Gastrocnemius medialis (tissue), 4 donors: ENCODE measurements around the gene CYTH4. TPM values are rescaled to one million over a fixed set of nuclear protein-coding genes. Genes with fewer than 3 reads are reported as not detected.
A peak's percentile ranks its signal among the peaks of the same experiment; 100 is the strongest.
"Not testable (repeated sequence)": the region's sequence is repeated elsewhere in the genome, so short reads cannot be mapped to it uniquely, and the experiment has no call there.

Source experiments
- ATAC-seq, 2 donors: fragments of 150-250 bp; one replicate each; pipeline ENCODE4 v1.9.1; 2016
- DNase-seq, 2 donors: peaks; one replicate each; pipeline ENCODE4 v3.0.0-alpha.2; 2019
- H3K27ac ChIP-seq, 4 donors: fragments of 200-600 bp; sonication (generic); 1 replicate in 1 of 4; 2 replicates in 3 of 4; pipeline ENCODE4 v1.5.1; 2016 to 2018; ENCODE audit warnings: mild to moderate bottlenecking in 2 of 4, moderate library complexity in 1 of 4
- H3K27me3 ChIP-seq, 3 donors: fragments of 200-600 bp; sonication (generic) in 2 of 3; 1 replicate in 1 of 3; 2 replicates in 2 of 3; pipeline versions ENCODE4 v1.5.1 to v1.6.0; 2016 to 2019; ENCODE audit warnings: mild to moderate bottlenecking in 1 of 3, moderate library complexity in 1 of 3
- H3K36me3 ChIP-seq, 2 donors: fragments of 200-600 bp; sonication (generic) in 1 of 2; one replicate each; pipeline ENCODE4 v1.5.1; 2017 to 2018
- H3K4me1 ChIP-seq, 2 donors: fragments of 200-600 bp; sonication (generic) in 1 of 2; one replicate each; pipeline ENCODE4 v1.5.1; 2016 to 2017; ENCODE audit warnings: mild to moderate bottlenecking in 2 of 2
- H3K4me3 ChIP-seq, 4 donors: fragments of 200-600 bp; sonication (generic) in 3 of 4; 1 replicate in 1 of 4; 2 replicates in 3 of 4; pipeline ENCODE4 v1.5.1; 2016 to 2019; ENCODE audit warnings: mild to moderate bottlenecking in 2 of 4
- H3K9me3 ChIP-seq, 3 donors: fragments of 200-600 bp; sonication (generic) in 2 of 3; 1 replicate in 1 of 3; 2 replicates in 2 of 3; pipeline ENCODE4 v1.5.1; 2016 to 2019
- CTCF ChIP-seq, 5 experiments: fragments of 450-650 bp in 3 of 5; fragments of 200-600 bp in 2 of 5; sonication (generic) in 2 of 5; IDR thresholded peaks in 4 of 5; conservative IDR thresholded peaks in 1 of 5; 1 replicate in 4 of 5; 2 replicates in 1 of 5; pipeline ENCODE4 v1.5.1; 2016 to 2019; ENCODE audit warnings: antibody characterized with exemption in 5 of 5, mild to moderate bottlenecking in 3 of 5, moderate library complexity in 3 of 5
- POLR2A ChIP-seq, 2 donors: fragments of 450-650 bp; IDR thresholded peaks; one replicate each; pipeline ENCODE4 v1.6.1; 2017; ENCODE audit warnings: antibody characterized with exemption in 2 of 2, mild to moderate bottlenecking in 2 of 2, moderate library complexity in 2 of 2
- in situ Hi-C, 4 donors: fragments of 200-750 bp; cut with MboI; loops; one replicate each; pipeline versions ENCODE4 v1.15.0 to v1.8.0; 2017; ENCODE audit warnings: low sequenced_read_pairs in 4 of 4
- intact Hi-C: fragments of 100-400 bp; cut with DNase I; formaldehyde crosslinking; loops from one replicate; pipeline ENCODE4 v1.15.1; 2023; ENCODE audit warnings: low total_unique reads
- total RNA-seq, 4 donors: library from RNA; depleted of rRNA; stranded (reverse); fragments of >200 nt; gene quantifications; one replicate each; pipeline versions ENCODE4 v1.1.0 to v1.2.3, GENCODE V29; 2016

Gene CYTH4
- total RNA-seq = 1 to 10 TPM in 3 of 4 donors, not detected in 1; 1.7 to 2.2 (median 2.0) TPM

GRCh38 chr22:37282385-37282677 lies at the start of gene CYTH4:
Gene CYTH4 (plus strand): TSS chr22:37282508. CDS start chr22:37282570, 62 bp downstream.
- intact Hi-C loops (no loop called here), in situ Hi-C loops (no loop called here)
- DNase-seq = peak in 1 of 2 donors; percentile 26
- no peak within 1 kb of the TSS for H3K27ac ChIP-seq
- H3K27me3 ChIP-seq = peaks cover 30 to 56% (median 50%) of the 10 kb centered on the region in 3 donors
- peak within 1 kb of the TSS in 3 of 4 donors; percentile 3 to 42 (median 4) for H3K4me3 ChIP-seq
- no peak for ATAC-seq
- H3K4me1 ChIP-seq = peaks cover 0 to 4% of the 10 kb centered on the region in 2 donors
- no peak for TF ChIP-seq POLR2A (IDR thresholded peaks at IDR 0.05)
- no peak for TF ChIP-seq CTCF (IDR thresholded peaks at IDR 0.05 in 4 of 5, conservative IDR thresholded peaks at IDR 0.05 in 1 of 5)
- no peaks in the 10 kb centered on the region for H3K9me3 ChIP-seq
- no peaks in the 10 kb centered on the region for H3K36me3 ChIP-seq

- intact Hi-C loops, H3K4me3 ChIP-seq, in situ Hi-C loops, H3K4me1 ChIP-seq, DNase-seq, H3K36me3 ChIP-seq, ATAC-seq, H3K27ac ChIP-seq, H3K9me3 ChIP-seq: not testable (repeated sequence)
- H3K27me3 ChIP-seq = peaks cover 20 to 55% (median 29%) of the 10 kb centered on the region in 3 donors
Observed at GRCh38 chr22:37233371-37233750, 48.9 kb upstream of the CYTH4 start.

- intact Hi-C loops (no loop called here), in situ Hi-C loops (no loop called here)
- H3K36me3 ChIP-seq = no peaks in the 10 kb centered on the region
- H3K4me3 ChIP-seq = no peak overlapping the region
- H3K27me3 ChIP-seq = peaks cover 20 to 53% (median 35%) of the 10 kb centered on the region in 3 donors
- DNase-seq = no peak
- no peaks in the 10 kb centered on the region for H3K9me3 ChIP-seq
- H3K4me1 ChIP-seq = no peaks in the 10 kb centered on the region
- TF ChIP-seq POLR2A (IDR thresholded peaks at IDR 0.05) (no peak), CTCF (IDR thresholded peaks at IDR 0.05 in 4 of 5, conservative IDR thresholded peaks at IDR 0.05 in 1 of 5) (no peak)
- no peak overlapping the region for H3K27ac ChIP-seq
- ATAC-seq = no peak
Observed at GRCh38 chr22:37233751-37234631, 48.3 kb upstream of the CYTH4 start.

GRCh38 chr22:37234736-37235711 lies 47.3 kb upstream of the CYTH4 start:
- Histone ChIP-seq H3K27ac (no peak overlapping the region), H3K4me3 (no peak overlapping the region), H3K4me1 (no peaks in the 10 kb centered on the region), H3K9me3 (no peaks in the 10 kb centered on the region), H3K27me3 (peaks cover 20 to 51% (median 37%) of the 10 kb centered on the region in 3 donors), H3K36me3 (no peaks in the 10 kb centered on the region)
- no peak for ATAC-seq
- TF ChIP-seq POLR2A (IDR thresholded peaks at IDR 0.05) (no peak), CTCF (IDR thresholded peaks at IDR 0.05 in 4 of 5, conservative IDR thresholded peaks at IDR 0.05 in 1 of 5) (no peak)
- intact Hi-C loops (no loop called here), in situ Hi-C loops (no loop called here)
- DNase-seq = no peak
